ENCODE data around the gene MTFMT. TPM values are rescaled to one million over a fixed set of nuclear protein-coding genes. Genes with fewer than 3 reads are reported as not detected.

MTFMT gene
- total and polyA plus RNA-seq, 2 experiments from 2014 or later: 19.0 to 36.0 TPM

DNA sequence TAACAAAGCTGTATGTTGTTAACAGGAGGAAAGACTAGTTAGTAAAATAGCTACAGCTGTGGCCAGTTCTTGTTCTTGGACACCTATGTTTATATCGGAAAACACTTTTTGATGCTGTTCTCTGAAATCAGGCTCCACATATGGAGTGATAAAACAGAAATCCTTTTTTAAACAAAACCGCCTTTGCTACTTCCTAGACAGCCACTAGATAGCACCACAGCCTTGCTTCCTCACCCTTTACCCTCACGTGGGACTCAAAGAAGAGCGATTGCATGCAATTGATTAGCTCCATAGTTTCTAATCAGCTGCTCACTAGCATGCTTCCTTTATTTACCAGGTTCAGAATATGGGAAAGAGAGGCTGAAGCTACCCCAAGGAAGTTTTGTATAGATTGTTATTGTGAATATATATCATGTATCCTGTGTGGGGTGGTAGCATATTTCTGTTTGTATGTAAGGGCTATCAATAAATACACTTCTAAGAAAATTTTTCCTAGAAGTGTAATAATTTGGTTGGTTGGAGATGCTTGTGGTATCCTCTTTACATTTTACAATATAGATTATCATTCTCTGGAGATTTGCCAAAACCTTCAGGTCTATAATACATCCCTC lies 4.3 kb upstream of the MTFMT start:
- H3K4me3 Mint-ChIP-seq: no peak overlapping the region
- peak overlapping the region; percentile 39; the same call in 1 of the 2 replicates for H2AFZ ChIP-seq
- peak; percentile 15 for ATAC-seq

DNA sequence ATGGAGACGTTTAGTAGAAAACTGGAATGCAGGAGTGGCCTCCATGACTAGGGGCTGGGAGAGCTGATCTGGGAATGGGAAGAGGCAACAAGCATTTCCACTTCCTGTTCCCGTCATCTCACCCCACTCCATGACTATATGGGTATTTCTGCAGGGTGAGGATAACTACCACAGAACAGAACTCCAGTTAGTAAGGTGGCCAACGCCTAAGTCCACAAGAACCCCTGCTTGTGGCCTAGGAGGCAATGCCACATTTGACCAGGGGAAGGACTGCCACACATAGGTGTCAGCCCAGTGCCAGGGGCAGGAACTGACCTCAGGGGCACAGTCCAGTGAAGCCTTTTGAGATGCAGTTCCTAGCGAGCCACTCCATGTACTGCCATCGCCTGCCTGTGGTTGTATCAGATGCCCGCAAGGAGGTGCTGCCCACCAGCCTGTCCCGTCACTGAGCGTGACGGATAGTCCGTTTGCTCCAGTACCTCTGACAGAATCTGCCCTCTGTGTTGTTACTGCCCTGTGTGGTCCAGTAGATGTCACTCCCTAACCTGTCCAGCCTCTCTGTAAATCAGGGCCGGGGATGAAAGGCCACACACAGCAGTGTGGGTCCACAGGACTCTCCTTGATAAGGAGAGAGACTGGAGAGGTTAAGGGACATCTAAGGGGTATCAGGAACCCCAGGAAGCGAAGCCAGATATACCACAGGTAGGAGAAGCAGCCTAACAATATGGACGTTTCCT lies 3.5 kb upstream of the MTFMT start:
- Histone ChIP-seq H4K20me1 (replicated peaks; ENCODE audit: insufficient read depth) (0 out of 2 replicates have a peak, but pooled peaks cover 6% of the 10 kb centered on the region), H3K4me3 (no peak overlapping the region), H3K27me3 (ENCODE audit: insufficient read depth) (no peaks in the 10 kb centered on the region), H3K36me3 (ENCODE audit: insufficient read depth) (no peaks in the 10 kb centered on the region), H3K79me2 (replicated peaks; ENCODE audit: insufficient read depth) (peaks cover 10% of the 10 kb centered on the region), H3K4me2 (no peak overlapping the region), H3K27ac (ENCODE audit: low read depth) (no peak overlapping the region), H3F3A (replicated peaks; ENCODE audit: low read depth) (0 out of 2 replicates have a peak, but pooled peaks cover 6% of the 10 kb centered on the region), H2AFZ (peak overlapping the region; percentile 39; the same call in 1 of the 2 replicates), H3K4me1 (ENCODE audit: insufficient read depth) (peaks cover 7% of the 10 kb centered on the region), H3K9me2 (ENCODE audit: insufficient read depth) (no peaks in the 10 kb centered on the region)
- Mint-ChIP-seq H3K27me3 (ENCODE audit: insufficient read depth, low read depth, poor library complexity) (peaks cover 11% of the 10 kb centered on the region), H3K9me3 (no peaks in the 10 kb centered on the region), H3K4me1 (peaks cover 11% of the 10 kb centered on the region), H3K4me3 (no peak overlapping the region), H3K27ac (no peak overlapping the region), H3K36me3 (ENCODE audit: low read depth) (no peaks in the 10 kb centered on the region; the same call in 2 of the 3 replicates)
- TF ChIP-seq, protein P1, sequence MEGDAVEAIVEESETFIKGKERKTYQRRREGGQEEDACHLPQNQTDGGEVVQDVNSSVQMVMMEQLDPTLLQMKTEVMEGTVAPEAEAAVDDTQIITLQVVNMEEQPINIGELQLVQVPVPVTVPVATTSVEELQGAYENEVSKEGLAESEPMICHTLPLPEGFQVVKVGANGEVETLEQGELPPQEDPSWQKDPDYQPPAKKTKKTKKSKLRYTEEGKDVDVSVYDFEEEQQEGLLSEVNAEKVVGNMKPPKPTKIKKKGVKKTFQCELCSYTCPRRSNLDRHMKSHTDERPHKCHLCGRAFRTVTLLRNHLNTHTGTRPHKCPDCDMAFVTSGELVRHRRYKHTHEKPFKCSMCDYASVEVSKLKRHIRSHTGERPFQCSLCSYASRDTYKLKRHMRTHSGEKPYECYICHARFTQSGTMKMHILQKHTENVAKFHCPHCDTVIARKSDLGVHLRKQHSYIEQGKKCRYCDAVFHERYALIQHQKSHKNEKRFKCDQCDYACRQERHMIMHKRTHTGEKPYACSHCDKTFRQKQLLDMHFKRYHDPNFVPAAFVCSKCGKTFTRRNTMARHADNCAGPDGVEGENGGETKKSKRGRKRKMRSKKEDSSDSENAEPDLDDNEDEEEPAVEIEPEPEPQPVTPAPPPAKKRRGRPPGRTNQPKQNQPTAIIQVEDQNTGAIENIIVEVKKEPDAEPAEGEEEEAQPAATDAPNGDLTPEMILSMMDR (conservative IDR thresholded peaks at IDR 0.05; ENCODE audit: low read depth in 2 of 2): peak; percentile 84 to 97
- TF ChIP-seq, protein P2, sequence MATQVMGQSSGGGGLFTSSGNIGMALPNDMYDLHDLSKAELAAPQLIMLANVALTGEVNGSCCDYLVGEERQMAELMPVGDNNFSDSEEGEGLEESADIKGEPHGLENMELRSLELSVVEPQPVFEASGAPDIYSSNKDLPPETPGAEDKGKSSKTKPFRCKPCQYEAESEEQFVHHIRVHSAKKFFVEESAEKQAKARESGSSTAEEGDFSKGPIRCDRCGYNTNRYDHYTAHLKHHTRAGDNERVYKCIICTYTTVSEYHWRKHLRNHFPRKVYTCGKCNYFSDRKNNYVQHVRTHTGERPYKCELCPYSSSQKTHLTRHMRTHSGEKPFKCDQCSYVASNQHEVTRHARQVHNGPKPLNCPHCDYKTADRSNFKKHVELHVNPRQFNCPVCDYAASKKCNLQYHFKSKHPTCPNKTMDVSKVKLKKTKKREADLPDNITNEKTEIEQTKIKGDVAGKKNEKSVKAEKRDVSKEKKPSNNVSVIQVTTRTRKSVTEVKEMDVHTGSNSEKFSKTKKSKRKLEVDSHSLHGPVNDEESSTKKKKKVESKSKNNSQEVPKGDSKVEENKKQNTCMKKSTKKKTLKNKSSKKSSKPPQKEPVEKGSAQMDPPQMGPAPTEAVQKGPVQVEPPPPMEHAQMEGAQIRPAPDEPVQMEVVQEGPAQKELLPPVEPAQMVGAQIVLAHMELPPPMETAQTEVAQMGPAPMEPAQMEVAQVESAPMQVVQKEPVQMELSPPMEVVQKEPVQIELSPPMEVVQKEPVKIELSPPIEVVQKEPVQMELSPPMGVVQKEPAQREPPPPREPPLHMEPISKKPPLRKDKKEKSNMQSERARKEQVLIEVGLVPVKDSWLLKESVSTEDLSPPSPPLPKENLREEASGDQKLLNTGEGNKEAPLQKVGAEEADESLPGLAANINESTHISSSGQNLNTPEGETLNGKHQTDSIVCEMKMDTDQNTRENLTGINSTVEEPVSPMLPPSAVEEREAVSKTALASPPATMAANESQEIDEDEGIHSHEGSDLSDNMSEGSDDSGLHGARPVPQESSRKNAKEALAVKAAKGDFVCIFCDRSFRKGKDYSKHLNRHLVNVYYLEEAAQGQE (IDR thresholded peaks at IDR 0.05; ENCODE audit: unreplicated experiment): no peak
- TF ChIP-seq CREB1 (CRISPR knock-in tag; IDR thresholded peaks at IDR 0.05; ENCODE audit: low read depth): peak; percentile 60
- DNase-seq (ENCODE audit: low spot score) (peak; percentile 92), ATAC-seq (peak; percentile 88)

More for the DNA sequence above, 4.3 kb upstream of the MTFMT start:
- Histone ChIP-seq H3K36me3 (ENCODE audit: insufficient read depth) (no peaks in the 10 kb centered on the region), H3K9me2 (ENCODE audit: insufficient read depth) (no peaks in the 10 kb centered on the region), H3K4me1 (ENCODE audit: insufficient read depth) (no peaks in the 10 kb centered on the region), H3K4me3 (no peak overlapping the region), H4K20me1 (replicated peaks; ENCODE audit: insufficient read depth) (0 out of 2 replicates have a peak, but pooled peaks cover under 1% of the 10 kb centered on the region), H3K27me3 (ENCODE audit: insufficient read depth) (no peaks in the 10 kb centered on the region), H3F3A (replicated peaks; ENCODE audit: low read depth) (0 out of 2 replicates have a peak, but pooled peaks cover 6% of the 10 kb centered on the region), H3K4me2 (no peak overlapping the region), H3K79me2 (replicated peaks; ENCODE audit: insufficient read depth) (peaks cover 2% of the 10 kb centered on the region), H3K27ac (ENCODE audit: low read depth) (no peak overlapping the region)
- Mint-ChIP-seq H3K27ac (no peak overlapping the region), H3K36me3 (ENCODE audit: low read depth) (no peaks in the 10 kb centered on the region), H3K9me3 (no peaks in the 10 kb centered on the region), H3K4me1 (peaks cover 5% of the 10 kb centered on the region; the same call in 2 of the 3 replicates), H3K27me3 (ENCODE audit: insufficient read depth, low read depth, poor library complexity) (peaks cover 8% of the 10 kb centered on the region)
- no peak for TF ChIP-seq EZH2phosphoT487 (IDR thresholded peaks at IDR 0.05; ENCODE audit: unreplicated experiment)
- no peak for TF ChIP-seq JUNB (IDR thresholded peaks at IDR 0.05; ENCODE audit: unreplicated experiment)
- TF ChIP-seq, protein P1 (conservative IDR thresholded peaks at IDR 0.05; ENCODE audit: low read depth in 2 of 2): peak; percentile 50 to 76
- TF ChIP-seq CREB1 (CRISPR knock-in tag; IDR thresholded peaks at IDR 0.05; ENCODE audit: low read depth): no peak
- TF ChIP-seq, protein P2 (IDR thresholded peaks at IDR 0.05; ENCODE audit: unreplicated experiment): no peak
- peak; percentile 66 for DNase-seq (ENCODE audit: low spot score)
